ENCODE data around the gene UQCRC2.
"Not testable (repeated sequence)": the region's sequence is repeated elsewhere in the genome, so short reads cannot be mapped to it uniquely, and the experiment has no call there.

The UQCRC2 gene

DNA sequence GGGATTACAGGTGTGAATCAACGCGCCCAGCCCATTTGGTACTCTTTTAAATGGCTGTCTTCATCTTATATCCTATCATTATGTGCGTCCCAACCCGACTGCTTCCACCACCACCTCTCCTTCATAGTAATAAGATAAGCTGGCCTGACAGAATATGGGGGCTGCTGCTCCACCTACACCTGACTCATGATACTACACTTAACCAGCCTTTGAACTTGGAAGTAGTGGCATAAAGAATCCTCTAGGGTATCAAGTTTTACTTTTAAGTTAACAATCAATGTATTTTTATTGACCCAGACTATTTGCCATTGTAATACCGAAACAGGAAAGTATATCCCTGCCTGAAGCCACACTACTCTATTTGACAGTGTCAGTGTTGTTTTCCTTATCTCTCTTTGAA lies 28.9 kb downstream of the UQCRC2 start:
- no peak for DNase-seq (ENCODE audit: low spot score)

DNA sequence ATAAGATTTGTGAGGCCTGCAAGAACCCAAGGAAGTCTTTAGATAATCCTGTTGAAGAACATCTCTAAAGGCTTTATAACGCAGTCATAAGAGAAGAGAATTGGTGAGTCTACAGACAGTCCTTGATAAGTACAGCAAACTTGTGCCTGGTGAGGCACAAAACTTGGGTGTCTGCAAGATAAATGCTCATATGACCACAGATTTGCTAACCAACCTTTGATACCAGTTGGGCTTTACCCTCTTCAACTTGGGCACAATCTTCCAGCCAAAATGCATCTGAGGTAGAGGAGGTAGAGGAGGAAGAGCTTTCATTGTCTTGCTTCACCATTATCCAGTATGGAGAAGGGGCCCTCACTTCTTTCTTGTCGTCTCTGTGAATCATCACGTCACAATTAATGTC lies 30.9 kb downstream of the UQCRC2 start:
- DNase-seq (ENCODE audit: low spot score): no peak

DNA sequence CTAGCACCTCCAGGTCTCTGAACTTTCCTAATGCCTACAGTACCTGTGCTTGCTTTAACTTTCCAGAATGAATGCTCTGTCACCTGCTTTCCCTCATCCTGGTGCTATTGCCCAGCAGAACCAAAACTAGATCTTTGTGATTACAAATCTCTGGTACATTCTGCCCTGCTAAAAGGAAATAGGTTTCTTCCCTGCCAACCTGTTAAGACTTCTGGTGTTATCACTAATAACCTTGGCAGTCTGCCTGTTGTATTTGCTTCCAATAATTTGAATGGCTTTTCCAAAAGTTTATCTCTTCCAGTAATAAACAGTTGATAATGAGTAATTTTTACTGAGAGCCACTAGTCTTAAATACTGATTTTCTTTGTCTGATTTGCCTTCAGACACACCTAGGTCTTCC lies 32.4 kb downstream of the UQCRC2 start:
- DNase-seq (ENCODE audit: low spot score): no peak

DNA sequence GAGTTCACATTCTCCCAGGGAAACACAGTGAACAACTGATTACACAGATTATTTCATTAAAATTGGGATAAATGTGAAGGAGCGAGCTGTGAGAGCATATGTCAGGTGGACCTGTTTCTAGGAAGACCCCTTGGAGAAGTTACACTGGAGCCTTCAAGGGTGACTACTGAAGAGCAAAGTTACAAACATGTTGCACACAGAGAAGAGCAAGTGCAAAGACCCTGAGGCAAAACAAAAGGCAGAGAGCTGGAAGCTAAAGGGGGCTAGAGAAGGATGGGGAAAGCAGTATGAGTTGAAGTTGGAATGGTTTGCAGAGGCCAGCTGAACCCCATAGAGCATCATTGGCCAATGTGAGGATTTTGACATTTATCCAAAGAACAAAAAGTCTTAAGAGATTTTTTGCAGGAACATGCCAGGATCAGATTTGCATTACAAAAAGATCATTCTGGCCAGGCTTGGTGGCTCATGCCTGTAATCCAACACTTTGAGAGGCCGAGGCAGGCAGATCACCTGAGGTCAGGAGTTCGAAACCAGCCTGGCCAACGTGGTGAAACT lies 33.6 kb downstream of the UQCRC2 start:
- no peak for DNase-seq (ENCODE audit: low spot score)

DNA sequence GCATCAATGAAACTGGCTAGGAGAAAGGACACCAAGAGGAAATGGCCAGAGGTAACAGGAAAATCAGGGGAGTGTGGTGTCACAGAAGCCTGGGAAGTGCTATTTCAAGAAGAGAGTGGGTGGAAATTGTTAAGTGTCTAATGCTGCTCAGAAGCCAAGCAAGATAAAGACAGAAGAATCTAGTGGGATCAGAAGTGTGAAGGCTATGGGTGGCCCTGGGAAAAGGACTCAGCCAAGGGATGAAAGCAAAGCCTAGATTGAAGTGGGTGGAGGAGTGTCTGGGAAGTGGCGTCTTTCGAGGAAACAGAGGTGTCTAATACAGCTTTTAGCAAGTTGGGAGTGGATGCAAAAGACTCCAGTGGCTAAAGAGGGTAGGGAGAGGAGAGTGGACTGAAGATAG lies 34.3 kb downstream of the UQCRC2 start:
- no peak for DNase-seq (ENCODE audit: low spot score)

DNA sequence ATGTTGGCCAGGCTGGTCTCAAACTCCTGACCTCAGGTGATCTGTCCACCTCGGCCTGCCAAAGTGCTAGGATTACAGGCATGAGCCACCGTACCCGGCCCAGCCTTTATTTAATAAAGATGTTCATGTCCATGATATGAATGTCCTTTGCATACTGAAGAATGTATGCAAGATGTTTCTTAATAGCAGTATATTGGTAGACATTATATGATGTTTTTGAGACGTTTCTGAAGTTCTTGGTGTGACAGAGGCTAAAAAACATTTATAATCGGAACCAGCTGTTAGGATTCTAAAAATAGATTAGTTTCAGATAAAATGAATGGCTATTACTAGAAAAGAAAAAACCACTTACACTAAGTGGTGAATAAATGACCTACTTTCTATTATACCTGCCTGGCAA lies 36.0 kb downstream of the UQCRC2 start:
- no peak for DNase-seq (ENCODE audit: low spot score)

DNA sequence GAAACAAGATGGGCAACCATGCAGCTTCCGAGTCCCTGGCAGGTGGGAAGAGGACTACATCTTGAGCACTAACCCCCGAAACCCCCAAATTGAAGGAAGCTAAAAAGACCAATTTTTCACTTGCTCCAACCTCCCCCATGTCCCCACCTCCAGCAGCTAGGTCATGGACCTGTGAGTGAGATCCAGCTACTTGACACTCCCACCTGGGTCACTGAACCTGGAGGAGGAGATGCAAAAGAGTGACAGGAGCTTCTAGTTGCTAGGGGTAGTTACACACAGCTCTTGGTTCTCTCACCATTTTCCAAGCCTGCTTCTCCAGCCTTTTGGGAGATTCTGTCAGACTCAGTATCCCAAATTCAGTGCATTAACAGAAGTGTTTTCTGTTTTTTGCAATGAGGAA lies 36.6 kb downstream of the UQCRC2 start:
- no peak for DNase-seq (ENCODE audit: low spot score)

DNA sequence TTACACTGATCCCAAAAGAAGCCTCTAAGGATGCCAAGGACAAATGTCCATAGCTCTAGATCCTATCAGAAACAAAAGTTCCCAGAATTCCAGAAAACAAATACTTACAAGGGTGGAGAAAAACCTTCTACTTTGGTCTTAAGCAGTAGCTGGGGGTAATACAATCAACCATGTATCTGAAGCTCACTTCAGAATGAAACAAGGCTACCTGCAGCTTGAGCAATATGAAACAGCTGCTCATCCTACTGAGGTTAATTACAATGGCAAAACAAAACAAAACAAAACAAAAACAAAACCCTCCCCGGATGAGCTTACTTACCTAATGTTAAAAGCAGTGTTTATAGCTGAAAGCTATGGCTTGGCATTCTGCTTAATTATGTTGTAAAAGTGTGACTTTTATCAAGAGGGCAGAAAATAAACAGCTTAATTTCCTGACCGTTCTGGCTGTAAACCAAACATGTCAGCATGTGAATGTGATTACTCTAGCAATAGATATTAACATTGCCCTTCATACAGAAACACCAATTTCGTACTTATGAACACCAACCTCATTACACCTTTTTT lies 37.3 kb downstream of the UQCRC2 start:
- no peak for DNase-seq (ENCODE audit: low spot score)

DNA sequence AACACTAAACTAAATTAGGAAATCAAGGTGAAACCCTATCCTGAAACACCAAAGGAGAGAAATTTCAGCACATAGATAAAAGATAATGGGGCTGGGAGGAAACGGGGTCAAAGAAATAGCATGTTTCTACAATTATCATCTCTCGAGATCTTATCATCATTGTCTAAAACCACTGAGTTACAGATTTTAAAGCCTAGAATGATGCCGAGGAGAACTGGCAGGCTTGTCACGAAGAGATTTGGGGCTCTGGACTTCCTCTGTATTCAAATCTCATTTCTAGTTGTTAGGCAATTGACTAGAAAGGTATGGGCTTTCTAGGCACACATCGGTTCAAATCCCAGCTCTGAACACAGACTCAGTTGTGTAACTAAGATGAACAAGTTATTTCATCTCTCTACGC lies 38.5 kb downstream of the UQCRC2 start:
- no peak for DNase-seq (ENCODE audit: low spot score)

DNA sequence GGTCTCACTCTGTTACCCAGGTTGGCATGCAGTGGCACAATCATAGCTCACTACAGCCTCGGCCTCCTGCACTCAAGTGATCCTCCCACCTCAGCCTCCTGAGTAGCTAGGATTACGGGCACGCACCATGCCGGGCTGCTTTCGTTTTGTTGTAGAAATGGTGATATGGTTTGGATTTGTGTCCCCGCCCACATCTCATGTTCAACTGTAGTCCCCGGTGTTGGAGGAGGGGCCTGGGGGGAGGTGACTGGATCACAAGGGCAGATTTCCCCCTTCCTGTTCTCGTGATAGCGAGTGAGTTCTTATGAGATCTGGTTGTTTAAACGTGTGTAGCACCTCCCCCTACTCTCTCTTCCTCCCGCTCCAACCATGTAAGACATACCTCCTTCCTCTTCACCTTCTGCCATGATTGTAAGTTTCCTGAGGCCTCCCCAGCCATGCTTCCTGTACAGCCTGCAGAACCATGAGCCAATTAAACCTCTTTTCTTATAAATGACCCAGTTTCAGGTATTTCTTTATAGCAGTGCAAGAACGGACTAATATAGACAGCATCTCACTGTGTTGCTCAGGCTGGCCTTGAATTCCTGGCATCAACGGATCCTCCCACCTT lies 41.8 kb downstream of the UQCRC2 start:
- no peak for DNase-seq (ENCODE audit: low spot score)

DNA sequence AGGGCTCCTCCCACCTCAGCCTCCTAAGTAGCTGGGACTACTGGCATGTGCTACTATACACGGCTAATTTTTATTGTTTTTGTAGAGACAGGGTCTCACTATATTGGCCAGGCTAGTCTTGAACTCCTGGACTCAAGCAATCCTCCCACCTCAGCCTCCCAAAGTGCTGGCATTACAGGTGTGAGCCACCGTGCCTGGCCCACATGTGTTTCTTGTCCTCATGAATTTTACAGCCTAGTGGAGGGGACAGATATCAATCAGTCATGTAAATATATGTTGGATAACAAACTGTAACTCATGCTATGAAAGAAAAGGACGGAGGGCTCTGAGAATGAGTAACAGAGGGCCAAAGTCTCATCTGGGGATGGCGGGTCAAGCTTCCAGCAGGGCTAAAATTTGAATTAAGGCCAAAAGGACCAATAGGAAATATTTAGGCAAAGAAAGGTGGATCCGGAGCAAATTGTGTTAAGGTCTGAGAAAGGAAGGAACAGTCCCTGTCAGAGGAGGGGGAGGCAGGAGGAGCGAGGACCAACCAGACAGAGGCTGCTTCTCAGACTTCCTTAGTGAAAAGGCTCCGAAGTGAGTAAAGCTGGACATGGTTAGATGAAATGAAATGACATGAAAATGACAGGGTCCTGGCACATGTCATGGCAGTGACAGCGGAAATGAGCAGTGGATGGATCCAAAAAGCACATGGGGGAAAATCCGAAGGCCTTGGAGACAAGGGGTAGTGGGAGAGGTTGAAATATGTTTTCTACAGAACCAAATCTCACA lies 43.9 kb downstream of the UQCRC2 start:
- DNase-seq (ENCODE audit: low spot score): no peak

DNA sequence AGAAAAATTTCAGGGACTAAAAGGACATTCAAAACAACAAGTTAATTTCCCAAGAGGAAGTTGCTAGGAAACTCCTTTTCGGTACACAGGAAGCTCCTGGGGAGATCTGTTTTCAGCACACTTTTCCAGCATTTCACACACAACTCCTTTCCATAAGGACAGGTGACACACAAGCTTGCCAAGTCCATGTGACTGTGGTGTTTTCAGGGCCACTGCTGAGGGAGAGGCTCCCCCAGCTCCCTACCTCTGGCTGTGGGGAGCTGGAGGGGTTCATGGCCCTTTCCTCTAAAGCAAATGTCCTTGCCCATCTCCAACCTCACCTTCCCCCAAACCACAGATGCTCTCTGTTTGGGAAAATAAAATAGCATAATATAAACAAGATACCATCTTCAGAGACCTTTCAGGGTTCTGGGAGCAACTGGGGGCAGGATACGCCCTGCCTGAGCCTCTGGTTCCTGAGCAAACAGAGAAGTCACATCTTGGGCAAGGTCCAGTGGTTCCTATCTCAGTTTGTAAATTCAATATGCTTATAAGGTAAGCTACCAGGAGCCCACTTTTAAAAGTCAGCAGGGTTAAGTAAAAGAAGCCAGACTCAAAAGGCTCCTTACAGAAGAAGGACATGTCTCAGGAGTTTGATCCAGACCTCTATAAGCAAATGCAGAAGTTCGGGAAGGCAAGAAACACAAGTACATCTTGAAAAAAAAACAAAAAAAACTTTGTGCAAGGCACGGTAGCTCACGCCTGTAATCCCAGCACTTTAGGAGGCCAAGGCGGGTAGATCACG lies 44.7 kb downstream of the UQCRC2 start:
- DNase-seq (ENCODE audit: low spot score): no peak

DNA sequence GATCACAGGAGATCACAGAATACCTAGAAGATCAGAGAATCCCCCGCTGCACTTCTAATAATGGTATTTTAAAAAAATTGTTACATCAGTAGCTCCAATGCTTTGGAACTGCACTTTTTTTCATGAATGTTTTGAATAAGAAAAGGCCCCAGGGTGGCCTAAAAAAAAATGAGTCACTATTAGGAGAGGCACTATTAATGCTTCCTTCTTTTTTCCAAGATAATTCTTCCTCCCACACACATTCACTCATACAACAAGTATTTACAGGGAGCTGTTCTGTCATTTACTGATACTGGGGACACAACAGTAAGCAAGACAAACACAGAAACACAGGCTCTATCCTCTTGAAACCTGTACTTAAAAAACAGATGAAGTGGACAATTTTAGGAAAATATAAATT lies 48.4 kb downstream of the UQCRC2 start:
- DNase-seq (ENCODE audit: low spot score): no peak

DNA sequence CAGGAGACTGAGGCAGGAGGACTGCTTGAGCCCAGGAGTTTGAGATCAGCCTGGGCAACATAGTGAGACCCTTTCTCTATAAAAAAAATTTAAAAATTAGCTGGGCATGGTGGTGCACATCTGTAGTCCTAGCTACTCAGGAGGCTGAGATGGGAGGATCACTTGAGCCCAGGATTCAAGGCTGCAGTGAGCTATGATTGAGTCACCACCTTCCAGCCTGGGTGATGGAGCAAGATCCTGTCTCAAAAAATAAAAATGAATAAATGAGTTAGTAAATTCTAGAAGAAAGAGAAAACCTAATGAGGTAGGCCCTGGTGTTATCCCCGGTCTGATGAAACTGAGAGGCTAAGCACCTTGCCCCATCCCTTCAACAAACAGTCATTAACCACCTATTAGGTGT lies 48.9 kb downstream of the UQCRC2 start:
- DNase-seq (ENCODE audit: low spot score): not testable (repeated sequence)

DNA sequence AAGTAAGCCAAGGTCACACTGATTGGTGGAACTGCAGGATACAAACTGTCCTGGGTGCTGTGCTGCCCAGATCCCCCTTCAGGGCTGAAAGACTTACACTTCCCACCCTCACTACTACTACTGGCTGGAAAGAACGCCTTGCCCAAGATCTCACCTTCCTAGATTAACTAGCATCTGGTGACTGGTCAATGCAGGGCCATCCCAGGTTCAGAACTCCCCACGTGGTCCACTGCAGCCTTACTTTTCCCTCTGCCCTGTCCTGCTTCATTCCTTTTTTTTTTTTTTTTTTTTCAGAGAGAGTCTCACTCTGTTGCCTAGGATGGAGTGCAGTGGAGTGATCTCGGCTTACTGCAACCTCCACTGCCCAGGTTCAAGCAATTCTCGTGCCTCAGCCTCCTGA lies 50.0 kb downstream of the UQCRC2 start:
- DNase-seq (ENCODE audit: low spot score): no peak

DNA sequence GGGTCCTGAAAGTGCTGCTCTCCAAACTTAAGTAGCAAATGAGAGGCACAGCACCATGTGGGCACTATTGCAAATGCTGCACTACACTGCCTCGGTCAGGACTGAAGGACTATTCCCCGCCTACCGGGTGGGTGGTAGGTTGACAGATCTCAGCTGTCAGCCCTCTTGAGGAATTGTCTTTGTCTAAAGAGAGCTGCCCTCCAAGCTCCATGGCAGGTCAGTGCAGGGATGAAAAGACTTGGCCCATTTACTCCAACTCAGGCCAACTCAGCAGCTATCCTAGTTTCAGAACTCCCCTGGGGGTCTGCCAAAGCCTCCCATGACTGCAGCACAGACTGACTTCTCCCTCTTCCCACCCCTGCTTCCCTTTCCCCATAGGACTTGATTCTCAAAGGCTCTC lies 51.2 kb downstream of the UQCRC2 start:
- DNase-seq (ENCODE audit: low spot score): no peak

DNA sequence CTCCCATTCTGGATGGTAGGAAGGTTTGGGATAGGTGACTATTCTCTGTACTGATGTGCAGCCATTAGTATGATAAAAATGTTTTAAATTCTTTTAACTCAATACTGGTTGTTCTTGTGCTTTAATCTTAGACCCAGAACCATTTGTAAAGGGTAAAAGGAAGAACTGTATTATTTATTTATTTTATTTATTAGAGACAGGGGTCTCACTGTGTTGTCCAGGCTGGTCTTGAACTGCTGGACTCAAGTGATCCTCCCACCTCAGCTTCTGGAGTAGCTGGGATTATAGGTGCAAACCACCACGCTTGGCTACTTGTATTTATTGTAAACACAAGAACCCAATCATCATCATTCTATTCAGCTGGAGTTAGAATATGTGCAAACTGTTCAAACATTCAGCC lies 52.6 kb downstream of the UQCRC2 start:
- no peak for DNase-seq (ENCODE audit: low spot score)

DNA sequence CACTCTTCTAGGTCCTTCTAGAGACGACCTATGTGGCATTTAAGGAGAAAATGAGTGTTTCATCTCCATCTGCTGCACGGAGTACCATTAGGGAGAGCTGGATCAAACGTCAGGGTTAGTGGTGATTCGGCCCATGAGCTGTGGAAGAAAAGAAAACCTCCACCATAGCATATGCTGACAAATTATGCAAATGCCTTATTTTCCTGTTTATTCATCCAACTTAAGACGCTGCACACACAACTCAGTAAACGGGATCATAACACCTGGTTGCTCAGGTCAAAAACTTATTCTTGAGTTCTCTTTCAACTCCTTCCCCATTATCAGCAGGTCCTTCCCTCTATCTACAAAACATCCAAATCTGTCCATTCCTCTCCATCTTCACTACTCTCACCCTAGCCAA lies 53.5 kb downstream of the UQCRC2 start:
- DNase-seq (ENCODE audit: low spot score): no peak

DNA sequence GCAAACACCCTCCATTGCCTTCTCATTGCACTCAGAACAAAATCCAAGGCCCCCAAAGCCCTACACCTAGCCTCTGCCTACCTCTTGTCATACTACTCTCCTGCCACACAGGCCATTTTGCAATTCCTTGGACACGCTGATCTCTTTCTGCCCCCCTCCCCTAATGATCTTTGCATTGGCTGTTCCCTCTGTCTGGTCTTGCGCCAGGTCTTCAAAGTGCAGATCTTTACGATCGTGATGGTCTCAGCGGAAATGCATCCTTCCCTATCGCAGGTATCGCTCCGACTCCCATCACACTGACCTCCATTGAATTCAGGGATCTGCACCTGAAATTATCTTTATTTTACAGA lies 54.0 kb downstream of the UQCRC2 start:
- no peak for DNase-seq (ENCODE audit: low spot score)

DNA sequence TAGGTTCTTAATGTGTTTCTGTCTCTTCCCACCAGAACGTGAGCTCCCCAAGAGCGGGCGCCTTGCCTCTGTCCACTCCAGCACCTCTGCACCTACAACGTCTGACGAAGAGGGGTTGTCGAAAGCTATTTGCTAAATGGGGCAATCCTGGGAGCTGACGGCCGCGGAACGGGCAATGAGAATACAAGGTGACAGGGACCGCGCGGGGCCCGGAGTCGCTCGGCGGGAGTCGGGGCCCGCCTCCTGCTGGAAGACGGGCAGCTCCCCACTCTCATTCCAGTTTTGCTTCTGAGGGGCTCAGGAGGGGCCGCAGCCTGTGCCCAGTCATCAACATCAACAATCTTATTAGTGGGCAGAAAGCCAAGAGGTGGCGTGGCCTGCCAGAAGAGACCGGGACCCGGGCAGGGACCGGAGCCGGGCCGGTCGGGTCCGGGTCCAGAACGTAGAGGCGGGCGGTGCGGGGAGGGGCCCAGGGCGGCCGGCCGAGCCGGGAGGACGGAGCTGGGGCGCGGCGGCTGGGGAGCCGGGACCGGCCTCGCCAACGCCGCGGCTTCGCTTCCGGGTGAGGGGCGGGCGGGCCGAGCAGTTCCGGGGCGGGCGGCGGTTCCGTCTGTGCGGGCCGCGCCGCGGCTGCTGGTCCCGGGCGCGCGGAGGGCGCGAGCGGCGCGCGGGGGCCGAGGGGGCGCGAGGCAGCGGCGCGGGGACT lies 54.5 kb downstream of the UQCRC2 start, which contains the start of gene MOSMO:
MOSMO (plus strand) TSS at position 603 of the 706 bp plus-strand sequence. CDS start 191 bp downstream, outside the sequence.
- peak; percentile 83 for DNase-seq (ENCODE audit: low spot score)

DNA sequence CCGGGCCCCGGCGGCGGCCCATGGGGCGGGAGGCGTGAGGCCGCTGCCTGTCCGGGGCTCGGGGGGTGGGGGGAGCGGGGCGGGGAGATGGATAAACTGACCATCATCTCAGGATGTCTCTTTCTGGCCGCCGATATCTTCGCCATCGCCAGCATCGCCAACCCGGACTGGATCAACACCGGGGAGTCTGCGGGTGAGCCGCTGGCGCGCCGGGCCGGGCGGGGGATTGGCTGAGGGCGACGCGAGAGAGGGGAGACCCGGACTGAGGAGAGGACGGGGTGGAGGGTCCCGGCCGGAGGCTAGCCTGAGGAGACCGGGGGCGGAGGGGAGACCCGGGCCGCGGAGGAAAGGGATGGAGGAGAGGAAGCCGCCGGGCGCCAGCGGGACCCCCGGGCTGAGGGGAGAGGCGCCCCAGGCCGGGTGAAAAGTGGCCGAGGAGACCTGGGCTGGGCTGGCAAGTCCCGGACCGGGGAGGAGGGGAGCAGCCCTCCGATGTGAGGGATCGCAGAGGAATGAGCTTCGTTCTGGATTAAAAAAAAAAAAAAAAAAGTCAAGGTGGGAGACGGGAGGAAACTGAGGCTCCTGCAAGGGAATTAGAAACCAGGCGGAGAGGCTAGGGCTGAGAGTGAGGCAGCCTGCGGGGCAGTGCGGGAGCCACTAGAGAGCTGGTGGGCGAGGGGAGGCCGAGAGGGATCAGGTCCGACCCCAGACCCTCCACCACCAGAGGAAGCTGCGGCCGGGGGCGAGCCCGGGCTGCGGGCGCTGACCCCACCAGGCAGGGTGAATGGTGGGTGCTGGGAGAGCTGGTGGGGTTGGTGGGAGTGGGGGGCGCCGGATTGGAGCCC lies 55.3 kb downstream of the UQCRC2 start:
- peak; percentile 40 for DNase-seq (ENCODE audit: low spot score)
